K562 (cell line): Measurements from ENCODE around the gene PGS1. TPM values are rescaled to one million over a fixed set of nuclear protein-coding genes. Genes with fewer than 3 reads are reported as not detected.

Experiments
- ATAC-seq: fragments of 200-7000 bp; cut with Tn5 transposase; 3 replicates; pipeline ENCODE4 v1.9.1; 2020; ENCODE audit warnings: moderate library complexity
- BruUV-seq: library from RNA; stranded (reverse); fragments of 400-500 nt; replicated peaks from 2 replicates; lab custom pipeline; 2021; lab: Mats Ljungman, UMichigan
- CTCF ChIA-PET: fragments of 300-600 bp; formaldehyde crosslinking; extraction: SDS; loops from one replicate; lab custom pipeline; 2021; ENCODE audit warnings: low intra/inter-chr PET ratio; lab: Yijun Ruan, JAX
- POLR2A ChIA-PET: fragments of 300-600, 350-650 bp; sonication (Branson Sonifier 250); formaldehyde crosslinking; extraction: SDS; loops from one replicate; lab custom pipeline; 2021; ENCODE audit warnings: antibody characterized with exemption, inconsistent platforms; lab: Yijun Ruan, JAX
- DNase-seq, 4 experiments: peaks; one replicate each; pipeline versions ENCODE4 v3.0.0 to v3.0.0-alpha.2; 2011 to 2018; ENCODE audit warnings: low spot score in 3 of 4, mixed read lengths in 3 of 4; ENCODE audit errors: extremely low read depth in 1 of 4
- FAIRE-seq: peaks from 2 replicates; lab custom pipeline; 2011; peaks lifted over from hg19 to GRCh38; lab: Jason Lieb, UNC
- H2AFZ ChIP-seq: 2 replicates; pipeline ENCODE4 v1.6.0; 2011; ENCODE audit warnings: low read depth, low read length, control low read depth, inconsistent platforms
- H3K27ac ChIP-seq: fragments of 200-600 bp; 3 replicates; pipeline ENCODE4 v1.8.0; 2011; ENCODE audit warnings: low read depth, mild to moderate bottlenecking, control low read depth, inconsistent platforms, low read length, moderate library complexity, mixed read lengths; ENCODE audit errors: extremely low read depth
- H3K27me3 ChIP-seq, 2 experiments: fragments of 300-600 bp in 1 of 2; 2 replicates in 1 of 2; 3 replicates in 1 of 2; pipeline versions ENCODE4 v1.6.0 to v1.8.0; 2011; ENCODE audit warnings: inconsistent platforms in 2 of 2, low read length in 2 of 2, mild to moderate bottlenecking in 1 of 2, mixed read lengths in 1 of 2, moderate library complexity in 1 of 2; ENCODE audit not compliant: control insufficient read depth in 2 of 2, insufficient read depth in 2 of 2
- H3K36me3 ChIP-seq: fragments of 300-600 bp; 3 replicates; pipeline ENCODE4 v1.8.0; 2011; ENCODE audit warnings: mild to moderate bottlenecking, low read length, inconsistent platforms; ENCODE audit not compliant: control insufficient read depth, insufficient read depth
- H3K4me1 ChIP-seq, 2 experiments: fragments of 200-600 bp in 1 of 2; replicated peaks in 1 of 2; 2 replicates in 1 of 2; 3 replicates in 1 of 2; pipeline versions ENCODE4 v1.5.1 to v1.8.0; 2011; ENCODE audit warnings: inconsistent platforms in 2 of 2, low read length in 2 of 2, mild to moderate bottlenecking in 1 of 2, mixed read lengths in 1 of 2, moderate library complexity in 1 of 2; ENCODE audit not compliant: control insufficient read depth in 2 of 2, insufficient read depth in 2 of 2
- H3K4me2 ChIP-seq: 2 replicates; pipeline ENCODE4 v1.6.1; 2011; ENCODE audit warnings: low read length, control low read depth, inconsistent platforms, mixed read lengths; ENCODE audit not compliant: insufficient read depth
- H3K4me3 ChIP-seq: fragments of 200-600 bp; sonication (generic), shearing (Covaris generic); 2 replicates; pipeline ENCODE4 v1.5.1; 2016; ENCODE audit warnings: control low read depth, inconsistent platforms
- H3K79me2 ChIP-seq: fragments of 200-600 bp; 3 replicates; pipeline ENCODE4 v1.8.0; 2011; ENCODE audit warnings: low read length, inconsistent platforms; ENCODE audit not compliant: control insufficient read depth, insufficient read depth
- H3K9ac ChIP-seq, 2 experiments: 2 replicates each; pipeline versions ENCODE4 v1.6.0 to v1.6.1; 2011; ENCODE audit warnings: low read depth in 2 of 2, low read length in 2 of 2, control low read depth in 1 of 2, inconsistent platforms in 1 of 2, mild to moderate bottlenecking in 1 of 2, mixed read lengths in 1 of 2; ENCODE audit not compliant: insufficient read depth in 1 of 2
- H3K9me1 ChIP-seq: one replicate; pipeline ENCODE4 v1.6.0; 2011; ENCODE audit warnings: inconsistent platforms, mild to moderate bottlenecking, low read length, moderate library complexity; ENCODE audit not compliant: control insufficient read depth, insufficient read depth
- H3K9me3 ChIP-seq: replicated peaks from 2 replicates; pipeline ENCODE4 v1.5.1; 2011; ENCODE audit warnings: low read depth, low read length, inconsistent platforms; ENCODE audit not compliant: control insufficient read depth, insufficient read depth
- H4K20me1 ChIP-seq: replicated peaks from 2 replicates; pipeline ENCODE4 v1.6.1; 2011; ENCODE audit warnings: low read length, inconsistent platforms, mixed read lengths; ENCODE audit not compliant: control insufficient read depth, insufficient read depth
- ELF2 ChIP-seq: fragments of 250-450 bp; sonication (Bioruptor Pico); IDR thresholded peaks from 2 replicates; pipeline ENCODE4 v1.5.0; 2021; ENCODE audit warnings: mild to moderate bottlenecking
- FUS ChIP-seq: fragments of 200-400 bp; formaldehyde crosslinking; optimal IDR thresholded peaks from 2 replicates; pipeline ENCODE3; 2017; ENCODE audit warnings: low read depth, low read length
- IRF2 ChIP-seq: sonication (generic); formaldehyde crosslinking; IDR thresholded peaks from 2 replicates; pipeline ENCODE4 v1.8.1; 2022; ENCODE audit warnings: mild to moderate bottlenecking, missing genetic modification reagents
- KAT2B ChIP-seq: IDR thresholded peaks from one replicate; pipeline ENCODE4 v1.6.1; 2012; ENCODE audit warnings: low read depth, mild to moderate bottlenecking, control low read depth, inconsistent platforms, low read length, moderate library complexity
- MXI1 ChIP-seq: IDR thresholded peaks from 2 replicates; pipeline ENCODE4 v1.6.1; 2011; ENCODE audit warnings: low read depth, mild to moderate bottlenecking, improper control_type of control experiment, low read length
- SIX5 ChIP-seq, 2 experiments: IDR thresholded peaks; 2 replicates each; pipeline ENCODE4 v1.6.1; 2011; ENCODE audit warnings: low read length in 2 of 2, borderline replicate concordance in 1 of 2, low read depth in 1 of 2, mild to moderate bottlenecking in 1 of 2, moderate library complexity in 1 of 2; ENCODE audit not compliant: insufficient read depth in 1 of 2
- ZNF232 ChIP-seq: sonication (generic); formaldehyde crosslinking; IDR thresholded peaks from 2 replicates; pipeline ENCODE4 v1.8.0; 2022; ENCODE audit warnings: mild to moderate bottlenecking, missing genetic modification reagents
- ZNF324 ChIP-seq: fragments of 250-450 bp; sonication (Bioruptor Pico); IDR thresholded peaks from 2 replicates; pipeline ENCODE4 v1.4.0; 2020; ENCODE audit warnings: mild to moderate bottlenecking
- ZNF347 ChIP-seq: fragments of 450-650 bp; formaldehyde crosslinking; IDR thresholded peaks from 2 replicates; pipeline ENCODE4 v1.4.0; 2020; ENCODE audit warnings: low read depth, mild to moderate bottlenecking, moderate library complexity
- WGBS: fragments of 100-300 bp; shearing (Covaris generic); methylation state at CpG from one replicate; pipeline ENCODE4 v1.1.6; 2016; ENCODE audit warnings: low coverage, mixed read lengths; ENCODE audit not compliant: insufficient coverage; ENCODE audit errors: missing lambda C conversion rate; 5-methylcytosine and 5-hydroxymethylcytosine counted together
- in situ Hi-C: fragments of 300-500 bp; cut with MboI; formaldehyde crosslinking; loops from 4 replicates; pipeline ENCODE4 v1.15.0; 2018; ENCODE audit warnings: inconsistent platforms, mixed read lengths
- intact Hi-C: fragments of 100-400 bp; cut with micrococcal nuclease; formaldehyde crosslinking; loops from 2 replicates; pipeline ENCODE4 v1.14.2; 2022
- polyA plus RNA-seq, 8 experiments: library from polyadenylated mRNA; depleted of rRNA in 4 of 8; stranded (reverse) in 5 of 8; unstranded in 3 of 8; fragments of >200 nt; fragmentation: Nextera tagmentation in 2 of 8; fragmentation: Illumina TruSeq in 1 of 8; extraction: Ambion mirVana in 2 of 8; extraction: Trizol in 1 of 8; gene quantifications; 2 replicates each; pipeline versions ENCODE4 v1.2.1 to v1.2.3, GENCODE V29; 2011 to 2014; ENCODE audit warnings: inconsistent platforms in 1 of 8, missing spikeins in 1 of 8
- total RNA-seq, 7 experiments: library from RNA; depleted of rRNA in 6 of 7; stranded (reverse); fragments of >200 nt in 6 of 7; fragmentation: Illumina TruSeq in 2 of 7; extraction: Trizol in 2 of 7; gene quantifications; 2 replicates each; pipeline versions ENCODE4 v1.2.1 to v1.2.3, GENCODE V29; 2011 to 2021; ENCODE audit warnings: low replicate concordance in 1 of 7
- TF ChIP-seq, protein P1 (sequence below): fragments of 450-650 bp; formaldehyde crosslinking; IDR thresholded peaks from 2 replicates; pipeline ENCODE4 v1.4.0; 2020; ENCODE audit warnings: mild to moderate bottlenecking
- TF ChIP-seq, protein P2 (sequence below): fragments of 250-450 bp; sonication (Bioruptor Pico); IDR thresholded peaks from 2 replicates; pipeline ENCODE4 v1.4.0; 2020; ENCODE audit warnings: mild to moderate bottlenecking, moderate library complexity

Gene PGS1
- total and polyA plus RNA-seq, 9 of the 15 experiments (the other 6 are each of a cell fraction or from before 2014, with no cell fraction given), result 1.3 to 39.4 (median 22.3) TPM

DNA sequence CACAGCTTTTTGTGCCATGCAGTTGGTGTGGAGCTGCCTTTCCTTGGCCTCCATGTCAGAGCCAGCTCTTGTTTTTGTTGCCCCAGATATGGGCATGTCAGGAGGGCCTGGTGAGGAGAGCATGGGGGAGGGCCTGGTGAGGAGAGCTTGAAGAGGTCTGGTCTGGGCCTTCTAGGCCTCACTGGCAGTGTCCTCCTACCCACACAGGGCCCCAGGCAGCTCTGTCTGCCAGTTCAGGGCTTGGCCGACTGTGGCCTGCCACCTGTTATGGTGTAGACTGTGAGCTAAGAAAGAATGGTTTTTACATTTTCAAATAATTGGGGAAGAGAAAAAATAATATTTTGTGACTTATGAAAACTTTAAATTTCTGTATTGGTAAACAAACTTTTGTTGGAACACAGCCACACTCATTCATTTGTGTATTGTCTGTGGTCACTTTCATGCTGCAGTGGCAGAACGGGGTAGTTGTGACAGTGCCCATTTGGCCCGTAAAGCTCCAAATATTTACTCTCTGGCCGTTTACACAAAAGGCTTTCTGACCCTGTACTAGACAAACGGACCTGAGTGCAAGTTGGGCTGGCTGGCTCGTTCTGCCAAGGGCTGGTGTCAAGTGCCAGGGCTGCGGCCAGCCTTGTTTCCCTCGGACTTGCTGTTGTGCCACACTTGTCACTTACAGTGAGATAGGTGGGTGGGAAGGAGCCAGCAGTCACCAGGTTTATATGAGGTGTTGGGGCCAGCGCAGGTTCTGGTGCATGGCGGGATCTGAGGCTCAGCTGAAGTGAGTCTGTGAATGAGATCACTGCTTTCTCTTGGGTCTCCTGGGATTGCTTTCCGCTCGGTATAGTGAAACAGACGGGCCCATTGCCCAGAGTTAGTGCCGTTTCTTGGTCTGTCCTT is 18.2 kb downstream of the PGS1 start:
- intact Hi-C loops, result no loop called here
- H3K79me2 ChIP-seq, result peaks cover 16% of the 10 kb centered on the region
- DNase-seq, result no peak
- H3K36me3 ChIP-seq, result peaks cover 89% of the 10 kb centered on the region; the same call in 2 of the 3 replicates
- H4K20me1 ChIP-seq, result no peaks in the 10 kb centered on the region
- no peak for TF ChIP-seq ZNF232 (CRISPR knock-in tag)
- TF ChIP-seq, protein P1, sequence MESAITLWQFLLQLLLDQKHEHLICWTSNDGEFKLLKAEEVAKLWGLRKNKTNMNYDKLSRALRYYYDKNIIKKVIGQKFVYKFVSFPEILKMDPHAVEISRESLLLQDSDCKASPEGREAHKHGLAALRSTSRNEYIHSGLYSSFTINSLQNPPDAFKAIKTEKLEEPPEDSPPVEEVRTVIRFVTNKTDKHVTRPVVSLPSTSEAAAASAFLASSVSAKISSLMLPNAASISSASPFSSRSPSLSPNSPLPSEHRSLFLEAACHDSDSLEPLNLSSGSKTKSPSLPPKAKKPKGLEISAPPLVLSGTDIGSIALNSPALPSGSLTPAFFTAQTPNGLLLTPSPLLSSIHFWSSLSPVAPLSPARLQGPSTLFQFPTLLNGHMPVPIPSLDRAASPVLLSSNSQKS (CRISPR knock-in tag), result no peak
- no peak for TF ChIP-seq ELF2 (CRISPR knock-in tag)
- no peak for TF ChIP-seq KAT2B
- no peak for TF ChIP-seq FUS
- no peak for TF ChIP-seq SIX5 (IDR thresholded peaks at IDR 0.05; ENCODE audit: borderline replicate concordance in 1 of 2, insufficient read depth in 1 of 2, low read depth in 1 of 2, low read length in 2 of 2)
- TF ChIP-seq ZNF347 (CRISPR knock-in tag), result no peak
- no peak for TF ChIP-seq MXI1
- TF ChIP-seq IRF2 (CRISPR knock-in tag), result no peak
- TF ChIP-seq ZNF324, result no peak
- TF ChIP-seq, protein P2, sequence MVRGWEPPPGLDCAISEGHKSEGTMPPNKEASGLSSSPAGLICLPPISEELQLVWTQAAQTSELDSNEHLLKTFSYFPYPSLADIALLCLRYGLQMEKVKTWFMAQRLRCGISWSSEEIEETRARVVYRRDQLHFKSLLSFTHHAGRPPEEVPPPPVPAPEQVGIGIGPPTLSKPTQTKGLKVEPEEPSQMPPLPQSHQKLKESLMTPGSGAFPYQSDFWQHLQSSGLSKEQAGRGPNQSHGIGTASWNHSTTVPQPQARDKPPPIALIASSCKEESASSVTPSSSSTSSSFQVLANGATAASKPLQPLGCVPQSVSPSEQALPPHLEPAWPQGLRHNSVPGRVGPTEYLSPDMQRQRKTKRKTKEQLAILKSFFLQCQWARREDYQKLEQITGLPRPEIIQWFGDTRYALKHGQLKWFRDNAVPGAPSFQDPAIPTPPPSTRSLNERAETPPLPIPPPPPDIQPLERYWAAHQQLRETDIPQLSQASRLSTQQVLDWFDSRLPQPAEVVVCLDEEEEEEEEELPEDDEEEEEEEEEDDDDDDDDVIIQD (CRISPR knock-in tag), result no peak
- no peaks in the 10 kb centered on the region for H3K9me3 ChIP-seq
- POLR2A ChIA-PET, result interaction anchor here (0.8 to 1.6 kb wide), 4 partner anchors 9 to 1327 kb away, joined by 3 to 6 read pairs (median 4); no protein-coding TSS in a partner anchor
- H3K4me1 ChIP-seq, result peaks cover 0 to 4% of the 10 kb centered on the region in 2 experiments; a peak in 1 of 5 replicates
- in situ Hi-C loops, result no loop called here
- 85% methylated on average over 14 of the region's 14 CpGs for WGBS
- H3K27ac ChIP-seq, result no peak overlapping the region
- no peak for ATAC-seq
- H3K4me3 ChIP-seq, result no peak overlapping the region
- no peak overlapping the region for H3K9ac ChIP-seq
- H2AFZ ChIP-seq, result no peak overlapping the region
- no TSS peak for BruUV-seq
- CTCF ChIA-PET, result no interaction called here
- no peak overlapping the region for H3K4me2 ChIP-seq
- no peaks in the 10 kb centered on the region for H3K9me1 ChIP-seq
- no peaks in the 10 kb centered on the region for H3K27me3 ChIP-seq
- no peak for FAIRE-seq
